Uterus (tissue), 4 donors: ENCODE data around the gene GMDS. TPM values are rescaled to one million over a fixed set of nuclear protein-coding genes. Genes with fewer than 3 reads are reported as not detected.

ENCODE experiments used
- DNase-seq, 2 donors: peaks; one replicate each; pipeline ENCODE4 v3.0.0-alpha.2; 2019 to 2020
- H3K27ac ChIP-seq, 2 donors: fragments of 200-600 bp; sonication (generic); 1 replicate in 1 of 2; 2 replicates in 1 of 2; pipeline ENCODE4 v1.5.1; 2016 to 2018
- H3K27me3 ChIP-seq, 2 donors: fragments of 200-600 bp; sonication (generic); one replicate each; pipeline ENCODE4 v1.5.1; 2018 to 2019; ENCODE audit warnings: control low read depth in 1 of 2
- H3K36me3 ChIP-seq, 2 donors: fragments of 200-600 bp; sonication (generic); one replicate each; pipeline ENCODE4 v1.5.1; 2019; ENCODE audit warnings: control low read depth in 1 of 2
- H3K4me1 ChIP-seq, 2 donors: fragments of 200-600 bp; sonication (generic); one replicate each; pipeline ENCODE4 v1.5.1; 2018 to 2019; ENCODE audit warnings: control low read depth in 1 of 2
- H3K4me3 ChIP-seq, 2 donors: fragments of 200-600 bp; sonication (generic); 1 replicate in 1 of 2; 2 replicates in 1 of 2; pipeline ENCODE4 v1.5.1; 2018 to 2019; ENCODE audit warnings: mild to moderate bottlenecking in 1 of 2
- H3K9me3 ChIP-seq, 2 donors: fragments of 200-600 bp; sonication (generic); one replicate each; pipeline ENCODE4 v1.5.1; 2019; ENCODE audit warnings: control low read depth in 1 of 2
- CTCF ChIP-seq, 4 experiments: fragments of 200-600 bp in 2 of 4; fragments of 450-650 bp in 2 of 4; sonication (generic) in 2 of 4; IDR thresholded peaks; one replicate each; pipeline ENCODE4 v1.5.1; 2016 to 2019; ENCODE audit warnings: antibody characterized with exemption in 4 of 4, mild to moderate bottlenecking in 2 of 4, moderate library complexity in 1 of 4
- POLR2A ChIP-seq, 2 donors: fragments of 450-650 bp; IDR thresholded peaks; one replicate each; pipeline ENCODE4 v1.6.1; 2016; ENCODE audit warnings: antibody characterized with exemption in 2 of 2, mild to moderate bottlenecking in 1 of 2, moderate library complexity in 1 of 2
- intact Hi-C: fragments of 100-400 bp; cut with DNase I; formaldehyde crosslinking; loops from one replicate; pipeline ENCODE4 v1.15.1; 2023; ENCODE audit warnings: low total_unique reads
- total RNA-seq, 4 donors: library from RNA; depleted of rRNA in 3 of 4; stranded (reverse); fragments of >200 nt in 3 of 4; gene quantifications; one replicate each; pipeline versions ENCODE4 v1.1.0 to v1.2.4, GENCODE V29; 2014 to 2023
- donor health status: DM: yes; HTN: yes; CAD: no.

The GMDS gene
- total RNA-seq, 4 donors from 2014 or later: 5.3 to 17.4 (median 12.9) TPM

DNA sequence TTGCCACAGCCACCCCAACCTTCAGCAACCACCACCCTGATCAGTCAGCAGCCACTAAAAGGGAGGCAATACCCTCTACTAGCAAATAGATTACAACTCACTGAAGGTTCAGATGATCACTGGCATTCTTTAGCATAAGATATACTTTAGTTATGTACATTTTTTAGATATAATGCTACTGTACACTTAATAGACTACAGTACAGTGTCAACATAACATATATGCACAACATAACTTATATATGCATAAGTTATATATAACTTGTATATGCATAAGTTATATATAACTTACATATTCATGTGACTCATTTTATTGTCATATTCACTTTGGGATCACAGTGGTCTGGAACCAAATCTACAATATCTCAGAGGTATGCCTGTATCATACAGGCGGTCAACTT is 61.7 kb downstream of the GMDS start:
- Histone ChIP-seq H3K27ac (no peak overlapping the region), H3K4me3 (no peak overlapping the region), H3K9me3 (no peaks in the 10 kb centered on the region), H3K27me3 (no peaks in the 10 kb centered on the region), H3K4me1 (no peaks in the 10 kb centered on the region), H3K36me3 (no peaks in the 10 kb centered on the region)
- no peak for DNase-seq
- no peak for TF ChIP-seq POLR2A (IDR thresholded peaks at IDR 0.05)
- TF ChIP-seq CTCF (IDR thresholded peaks at IDR 0.05): no peak
- intact Hi-C loops: no loop called here

GRCh38 chr6:2183246-2183645 is 62.2 kb downstream of the GMDS start:
- Histone ChIP-seq H3K36me3 (no peaks in the 10 kb centered on the region), H3K4me3 (no peak overlapping the region), H3K27me3 (no peaks in the 10 kb centered on the region), H3K4me1 (no peaks in the 10 kb centered on the region), H3K27ac (no peak overlapping the region), H3K9me3 (no peaks in the 10 kb centered on the region)
- intact Hi-C loops: no loop called here
- DNase-seq: no peak
- TF ChIP-seq POLR2A (IDR thresholded peaks at IDR 0.05) (no peak), CTCF (IDR thresholded peaks at IDR 0.05) (no peak)

GRCh38 chr6:2182251-2182650 is 63.2 kb downstream of the GMDS start:
- no peak for DNase-seq
- Histone ChIP-seq H3K36me3 (no peaks in the 10 kb centered on the region), H3K27ac (no peak overlapping the region), H3K4me1 (no peaks in the 10 kb centered on the region), H3K27me3 (no peaks in the 10 kb centered on the region), H3K4me3 (no peak overlapping the region), H3K9me3 (no peaks in the 10 kb centered on the region)
- intact Hi-C loops: no loop called here
- TF ChIP-seq CTCF (IDR thresholded peaks at IDR 0.05) (no peak), POLR2A (IDR thresholded peaks at IDR 0.05) (no peak)

DNA sequence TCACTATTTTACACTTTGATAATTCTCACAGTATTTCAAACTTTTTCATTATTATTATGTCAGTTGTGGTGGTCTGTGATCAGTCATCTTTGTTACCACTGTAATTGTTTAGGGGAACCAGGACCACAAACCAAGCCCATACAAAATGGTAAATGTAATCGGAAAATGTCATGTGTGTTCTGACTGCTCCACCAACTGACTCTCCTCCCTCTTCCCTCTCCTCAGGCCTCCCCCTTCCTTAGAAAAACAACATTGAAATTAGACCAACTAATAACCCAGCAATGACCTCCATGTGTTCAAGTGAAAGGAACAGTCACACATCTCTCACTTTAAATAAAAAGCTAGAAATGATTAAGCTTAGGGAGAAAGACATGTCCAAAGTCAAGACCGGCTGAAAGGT is 63.8 kb downstream of the GMDS start:
- H3K27ac ChIP-seq: no peak overlapping the region
- H3K9me3 ChIP-seq: no peaks in the 10 kb centered on the region
- no peak for DNase-seq
- H3K27me3 ChIP-seq: no peaks in the 10 kb centered on the region
- intact Hi-C loops: no loop called here
- no peaks in the 10 kb centered on the region for H3K4me1 ChIP-seq
- H3K36me3 ChIP-seq: no peaks in the 10 kb centered on the region
- no peak overlapping the region for H3K4me3 ChIP-seq
- TF ChIP-seq CTCF (IDR thresholded peaks at IDR 0.05): no peak
- TF ChIP-seq POLR2A (IDR thresholded peaks at IDR 0.05): no peak

GRCh38 chr6:2179950-2180349 is 65.5 kb downstream of the GMDS start:
- intact Hi-C loops: no loop called here
- H3K4me3 ChIP-seq: no peak overlapping the region
- H3K9me3 ChIP-seq: no peaks in the 10 kb centered on the region
- no peak for DNase-seq
- H3K4me1 ChIP-seq: no peaks in the 10 kb centered on the region
- no peaks in the 10 kb centered on the region for H3K27me3 ChIP-seq
- no peaks in the 10 kb centered on the region for H3K36me3 ChIP-seq
- no peak overlapping the region for H3K27ac ChIP-seq
- no peak for TF ChIP-seq POLR2A (IDR thresholded peaks at IDR 0.05)
- TF ChIP-seq CTCF (IDR thresholded peaks at IDR 0.05): no peak
